Hepatocyte (in vitro differentiated cells): Measurements from ENCODE around the gene SYCP2L. TPM values are rescaled to one million over a fixed set of nuclear protein-coding genes. Genes with fewer than 3 reads are reported as not detected.

Experiments
- DNase-seq: peaks from one replicate; pipeline ENCODE4 v3.0.0-alpha.2; 2016; ENCODE audit warnings: low spot score
- H2AFZ ChIP-seq: fragments of 200-600 bp; sonication (generic); 2 replicates; pipeline ENCODE4 v1.6.0; 2016; ENCODE audit warnings: antibody characterized with exemption, mild to moderate bottlenecking
- H3K27ac ChIP-seq: fragments of 200-600 bp; sonication (generic); 2 replicates; pipeline ENCODE4 v1.5.1; 2016; ENCODE audit warnings: mild to moderate bottlenecking
- H3K27me3 ChIP-seq: fragments of 200-600 bp; sonication (generic); 2 replicates; pipeline ENCODE4 v1.6.1; 2016
- H3K36me3 ChIP-seq: fragments of 200-600 bp; sonication (generic); replicated peaks from 2 replicates; pipeline ENCODE4 v1.5.1; 2016; ENCODE audit warnings: low read depth; ENCODE audit not compliant: insufficient read depth
- H3K4me1 ChIP-seq: fragments of 200-600 bp; sonication (generic); 2 replicates; pipeline ENCODE4 v1.5.1; 2016; ENCODE audit warnings: mild to moderate bottlenecking, moderate library complexity; ENCODE audit not compliant: insufficient read depth
- H3K4me2 ChIP-seq: fragments of 200-600 bp; sonication (generic); 2 replicates; pipeline ENCODE4 v1.6.0; 2016
- H3K4me3 ChIP-seq: fragments of 200-600 bp; sonication (generic); 2 replicates; pipeline ENCODE4 v1.5.1; 2016; ENCODE audit warnings: mild to moderate bottlenecking
- H3K79me2 ChIP-seq: fragments of 200-600 bp; sonication (generic); 2 replicates; pipeline ENCODE4 v1.6.0; 2017; ENCODE audit warnings: mild to moderate bottlenecking
- H3K9me2 ChIP-seq: fragments of 200-600 bp; sonication (generic); replicated peaks from 2 replicates; pipeline ENCODE4 v1.6.0; 2017; ENCODE audit warnings: mild to moderate bottlenecking; ENCODE audit not compliant: insufficient read depth
- H3K9me3 ChIP-seq: fragments of 200-600 bp; sonication (generic); 2 replicates; pipeline ENCODE4 v1.5.1; 2016; ENCODE audit warnings: low read depth, mild to moderate bottlenecking
- H4K20me1 ChIP-seq: fragments of 200-600 bp; sonication (generic); 2 replicates; pipeline ENCODE4 v1.6.0; 2016; ENCODE audit warnings: mild to moderate bottlenecking; ENCODE audit not compliant: insufficient read depth, poor library complexity, severe bottlenecking
- EZH2 ChIP-seq: fragments of 200-600 bp; sonication (generic); IDR thresholded peaks from 2 replicates; pipeline ENCODE4 v1.6.1; 2016; ENCODE audit warnings: antibody characterized with exemption, mild to moderate bottlenecking, borderline replicate concordance
- EZH2phosphoT487 ChIP-seq: fragments of 200-600 bp; sonication (generic); IDR thresholded peaks from one replicate; pipeline ENCODE4 v1.6.1; 2018; ENCODE audit warnings: antibody characterized with exemption, mild to moderate bottlenecking, low read depth, moderate library complexity; ENCODE audit not compliant: unreplicated experiment, severe bottlenecking
- WGBS: methylation state at CpG from one replicate; pipeline ENCODE4 v1.1.6; 2016; ENCODE audit warnings: low lambda C conversion rate; ENCODE audit errors: missing lambda C conversion rate; 5-methylcytosine and 5-hydroxymethylcytosine counted together
- polyA plus RNA-seq: library from polyadenylated mRNA; unstranded; fragments of >200 nt; fragmentation: Nextera tagmentation; extraction: Ambion mirVana; gene quantifications from 2 replicates; pipeline ENCODE4 v1.2.1, GENCODE V29; 2016
- total RNA-seq: library from RNA; depleted of rRNA; stranded (reverse); fragments of >200 nt; gene quantifications from 2 replicates; pipeline ENCODE4 v1.2.3, GENCODE V29; 2014
- TF ChIP-seq, protein P1 (sequence below): fragments of 200-600 bp; sonication (generic); IDR thresholded peaks from 2 replicates; pipeline ENCODE4 v1.5.1; 2016; ENCODE audit warnings: antibody characterized with exemption, mild to moderate bottlenecking; ENCODE audit not compliant: poor library complexity

Gene SYCP2L
- total and polyA plus RNA-seq, 2 experiments from 2014 or later, result 0.37 to 1.00 TPM

DNA sequence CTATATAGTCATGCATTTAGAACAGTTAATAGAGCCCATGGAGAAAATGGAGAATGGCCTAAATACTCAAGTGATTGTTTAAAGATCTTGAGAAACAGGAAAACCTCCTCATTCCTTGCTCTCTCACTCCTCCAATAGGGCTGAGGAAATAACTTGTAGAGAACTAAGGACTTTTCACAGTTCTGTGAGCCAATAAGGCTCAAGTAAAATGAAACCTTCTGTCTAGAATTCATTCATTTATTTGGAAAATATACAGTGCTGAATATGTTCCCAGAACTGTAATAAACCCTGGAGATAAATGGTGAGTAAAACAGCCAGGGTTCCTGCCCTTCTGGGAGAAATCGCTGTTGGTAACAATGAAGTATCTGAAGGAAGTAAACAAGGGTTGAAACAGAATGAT, 122.0 kb downstream of the SYCP2L start:
- no peaks in the 10 kb centered on the region for H4K20me1 ChIP-seq
- H3K36me3 ChIP-seq, result no peaks in the 10 kb centered on the region
- H3K4me3 ChIP-seq, result no peak overlapping the region
- H3K9me3 ChIP-seq, result no peaks in the 10 kb centered on the region
- no peaks in the 10 kb centered on the region for H3K79me2 ChIP-seq
- H3K4me2 ChIP-seq, result peak overlapping the region; percentile 20
- no peak overlapping the region for H2AFZ ChIP-seq
- WGBS, result 53% methylated on average over 1 of the region's 1 CpG
- H3K27ac ChIP-seq, result peak overlapping the region; percentile 75
- no peaks in the 10 kb centered on the region for H3K9me2 ChIP-seq
- DNase-seq, result no peak
- H3K27me3 ChIP-seq, result no peaks in the 10 kb centered on the region
- H3K4me1 ChIP-seq, result peaks cover 68% of the 10 kb centered on the region
- TF ChIP-seq EZH2phosphoT487 (no peak), EZH2 (no peak)
- TF ChIP-seq, protein P1, sequence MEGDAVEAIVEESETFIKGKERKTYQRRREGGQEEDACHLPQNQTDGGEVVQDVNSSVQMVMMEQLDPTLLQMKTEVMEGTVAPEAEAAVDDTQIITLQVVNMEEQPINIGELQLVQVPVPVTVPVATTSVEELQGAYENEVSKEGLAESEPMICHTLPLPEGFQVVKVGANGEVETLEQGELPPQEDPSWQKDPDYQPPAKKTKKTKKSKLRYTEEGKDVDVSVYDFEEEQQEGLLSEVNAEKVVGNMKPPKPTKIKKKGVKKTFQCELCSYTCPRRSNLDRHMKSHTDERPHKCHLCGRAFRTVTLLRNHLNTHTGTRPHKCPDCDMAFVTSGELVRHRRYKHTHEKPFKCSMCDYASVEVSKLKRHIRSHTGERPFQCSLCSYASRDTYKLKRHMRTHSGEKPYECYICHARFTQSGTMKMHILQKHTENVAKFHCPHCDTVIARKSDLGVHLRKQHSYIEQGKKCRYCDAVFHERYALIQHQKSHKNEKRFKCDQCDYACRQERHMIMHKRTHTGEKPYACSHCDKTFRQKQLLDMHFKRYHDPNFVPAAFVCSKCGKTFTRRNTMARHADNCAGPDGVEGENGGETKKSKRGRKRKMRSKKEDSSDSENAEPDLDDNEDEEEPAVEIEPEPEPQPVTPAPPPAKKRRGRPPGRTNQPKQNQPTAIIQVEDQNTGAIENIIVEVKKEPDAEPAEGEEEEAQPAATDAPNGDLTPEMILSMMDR, result no peak

DNA sequence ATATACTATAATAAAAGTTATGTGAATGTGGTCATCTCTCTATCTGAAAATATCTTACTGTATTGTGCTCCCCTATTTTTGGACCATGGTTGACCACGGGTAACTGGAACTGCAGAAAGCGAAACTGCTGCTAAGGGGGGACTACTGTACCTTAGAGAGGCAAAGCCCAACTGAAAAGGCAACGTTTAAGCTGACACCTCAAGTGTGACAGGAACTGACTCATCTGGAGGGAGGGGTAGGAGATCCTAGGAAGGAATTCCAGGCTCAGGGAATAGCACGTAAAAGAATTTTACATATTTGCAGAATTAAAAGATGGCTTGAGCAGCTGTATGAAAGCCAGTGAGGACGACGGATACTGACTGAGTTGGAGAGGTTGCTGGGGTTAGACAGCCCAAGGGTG, 122.5 kb downstream of the SYCP2L start:
- H3K36me3 ChIP-seq, result no peaks in the 10 kb centered on the region
- H3K9me2 ChIP-seq, result no peaks in the 10 kb centered on the region
- H3K9me3 ChIP-seq, result no peaks in the 10 kb centered on the region
- no peaks in the 10 kb centered on the region for H4K20me1 ChIP-seq
- TF ChIP-seq EZH2phosphoT487, result no peak
- H3K27me3 ChIP-seq, result no peaks in the 10 kb centered on the region
- H3K4me1 ChIP-seq, result peaks cover 68% of the 10 kb centered on the region
- no peak overlapping the region for H3K4me2 ChIP-seq
- no peaks in the 10 kb centered on the region for H3K79me2 ChIP-seq
- peak overlapping the region; percentile 75 for H3K27ac ChIP-seq
- H3K4me3 ChIP-seq, result no peak overlapping the region
- 66% methylated on average over 6 of the region's 6 CpGs for WGBS
- H2AFZ ChIP-seq, result no peak overlapping the region
- DNase-seq, result peak; percentile 31

DNA sequence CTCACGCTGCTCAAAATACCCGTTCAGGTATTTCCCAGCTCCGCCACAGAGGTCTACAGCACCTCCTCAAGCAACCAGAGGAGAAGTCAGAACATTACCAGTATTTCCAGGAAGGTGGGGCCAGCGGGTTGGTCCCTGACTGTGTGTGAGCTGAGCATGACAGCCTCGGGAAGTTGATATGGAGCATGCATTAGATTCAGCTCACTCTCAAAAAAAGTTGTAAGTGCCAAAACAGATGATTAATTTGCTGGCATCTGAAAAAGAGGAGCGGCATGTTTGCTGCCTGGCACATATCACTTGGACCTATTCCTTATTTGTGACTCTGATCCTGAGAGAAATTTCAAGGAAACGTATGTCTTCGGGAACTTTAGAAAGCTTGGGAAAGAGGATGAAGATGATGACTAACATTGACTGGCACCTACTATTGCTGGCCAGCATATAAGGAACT, 125.0 kb downstream of the SYCP2L start:
- peak; percentile 71 for DNase-seq
- Histone ChIP-seq H3K4me2 (peak overlapping the region; percentile 59), H3K9me3 (no peaks in the 10 kb centered on the region), H3K9me2 (no peaks in the 10 kb centered on the region), H3K27ac (peak overlapping the region; percentile 69), H2AFZ (no peak overlapping the region), H3K4me3 (no peak overlapping the region), H3K36me3 (no peaks in the 10 kb centered on the region), H4K20me1 (no peaks in the 10 kb centered on the region), H3K27me3 (no peaks in the 10 kb centered on the region), H3K4me1 (peaks cover 52% of the 10 kb centered on the region), H3K79me2 (peaks cover 8% of the 10 kb centered on the region)
- TF ChIP-seq EZH2phosphoT487 (no peak), EZH2 (no peak)
- TF ChIP-seq, protein P1, result no peak
- WGBS, result 40% methylated on average over 8 of the region's 8 CpGs

DNA sequence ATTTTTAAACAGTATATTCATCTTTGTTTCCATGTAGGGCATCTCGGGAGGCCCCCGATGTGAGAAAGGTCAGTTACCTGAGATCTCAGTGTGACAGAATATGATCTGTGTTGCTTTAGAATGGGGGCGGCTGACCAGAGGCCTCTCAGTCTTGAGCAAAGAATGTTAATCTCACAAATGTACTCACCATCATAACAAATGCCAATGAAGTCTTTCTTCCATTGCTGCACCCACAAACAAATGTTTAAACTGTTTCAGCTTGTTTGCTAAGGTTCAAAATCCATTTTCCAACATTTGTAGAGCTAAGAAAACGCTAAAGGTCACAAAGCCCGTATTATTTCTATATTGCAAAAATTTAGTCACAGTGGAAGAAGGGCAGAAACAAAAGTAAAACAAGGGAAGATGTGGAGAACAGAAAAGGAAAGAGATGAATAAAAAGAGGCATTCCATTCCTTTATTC, 125.5 kb downstream of the SYCP2L start:
- Histone ChIP-seq H2AFZ (no peak overlapping the region), H3K27ac (peak overlapping the region; percentile 69), H3K79me2 (peaks cover 11% of the 10 kb centered on the region), H3K4me2 (peak overlapping the region; percentile 59), H4K20me1 (no peaks in the 10 kb centered on the region), H3K36me3 (no peaks in the 10 kb centered on the region), H3K9me2 (no peaks in the 10 kb centered on the region), H3K9me3 (no peaks in the 10 kb centered on the region), H3K27me3 (no peaks in the 10 kb centered on the region), H3K4me3 (no peak overlapping the region), H3K4me1 (peaks cover 46% of the 10 kb centered on the region)
- 58% methylated on average over 5 of the region's 5 CpGs for WGBS
- TF ChIP-seq EZH2phosphoT487 (no peak), EZH2 (no peak)
- TF ChIP-seq, protein P1, result no peak
- no peak for DNase-seq
